K562 (cell line): ENCODE data around the gene EXTL1. TPM values are rescaled to one million over a fixed set of nuclear protein-coding genes. Genes with fewer than 3 reads are reported as not detected.

Source experiments
- ATAC-seq: fragments of 200-7000 bp; cut with Tn5 transposase; 3 replicates; pipeline ENCODE4 v1.9.1; 2020; ENCODE audit warnings: moderate library complexity
- BruUV-seq: library from RNA; stranded (reverse); fragments of 400-500 nt; replicated peaks from 2 replicates; lab custom pipeline; 2021; lab: Mats Ljungman, UMichigan
- CTCF ChIA-PET: fragments of 300-600 bp; formaldehyde crosslinking; extraction: SDS; loops from one replicate; lab custom pipeline; 2021; ENCODE audit warnings: low intra/inter-chr PET ratio; lab: Yijun Ruan, JAX
- POLR2A ChIA-PET: fragments of 300-600, 350-650 bp; sonication (Branson Sonifier 250); formaldehyde crosslinking; extraction: SDS; loops from one replicate; lab custom pipeline; 2021; ENCODE audit warnings: antibody characterized with exemption, inconsistent platforms; lab: Yijun Ruan, JAX
- DNase-seq, 4 experiments: peaks; one replicate each; pipeline versions ENCODE4 v3.0.0 to v3.0.0-alpha.2; 2011 to 2018; ENCODE audit warnings: low spot score in 3 of 4, mixed read lengths in 3 of 4; ENCODE audit errors: extremely low read depth in 1 of 4
- FAIRE-seq: peaks from 2 replicates; lab custom pipeline; 2011; peaks lifted over from hg19 to GRCh38; lab: Jason Lieb, UNC
- H2AFZ ChIP-seq: 2 replicates; pipeline ENCODE4 v1.6.0; 2011; ENCODE audit warnings: low read depth, low read length, control low read depth, inconsistent platforms
- H3K27ac ChIP-seq: fragments of 200-600 bp; 3 replicates; pipeline ENCODE4 v1.8.0; 2011; ENCODE audit warnings: low read depth, mild to moderate bottlenecking, control low read depth, inconsistent platforms, low read length, moderate library complexity, mixed read lengths; ENCODE audit errors: extremely low read depth
- H3K27me3 ChIP-seq, 2 experiments: fragments of 300-600 bp in 1 of 2; 2 replicates in 1 of 2; 3 replicates in 1 of 2; pipeline versions ENCODE4 v1.6.0 to v1.8.0; 2011; ENCODE audit warnings: inconsistent platforms in 2 of 2, low read length in 2 of 2, mild to moderate bottlenecking in 1 of 2, mixed read lengths in 1 of 2, moderate library complexity in 1 of 2; ENCODE audit not compliant: control insufficient read depth in 2 of 2, insufficient read depth in 2 of 2
- H3K36me3 ChIP-seq: fragments of 300-600 bp; 3 replicates; pipeline ENCODE4 v1.8.0; 2011; ENCODE audit warnings: mild to moderate bottlenecking, low read length, inconsistent platforms; ENCODE audit not compliant: control insufficient read depth, insufficient read depth
- H3K4me1 ChIP-seq, 2 experiments: fragments of 200-600 bp in 1 of 2; replicated peaks in 1 of 2; 2 replicates in 1 of 2; 3 replicates in 1 of 2; pipeline versions ENCODE4 v1.5.1 to v1.8.0; 2011; ENCODE audit warnings: inconsistent platforms in 2 of 2, low read length in 2 of 2, mild to moderate bottlenecking in 1 of 2, mixed read lengths in 1 of 2, moderate library complexity in 1 of 2; ENCODE audit not compliant: control insufficient read depth in 2 of 2, insufficient read depth in 2 of 2
- H3K4me2 ChIP-seq: 2 replicates; pipeline ENCODE4 v1.6.1; 2011; ENCODE audit warnings: low read length, control low read depth, inconsistent platforms, mixed read lengths; ENCODE audit not compliant: insufficient read depth
- H3K4me3 ChIP-seq: fragments of 200-600 bp; sonication (generic), shearing (Covaris generic); 2 replicates; pipeline ENCODE4 v1.5.1; 2016; ENCODE audit warnings: control low read depth, inconsistent platforms
- H3K79me2 ChIP-seq: fragments of 200-600 bp; 3 replicates; pipeline ENCODE4 v1.8.0; 2011; ENCODE audit warnings: low read length, inconsistent platforms; ENCODE audit not compliant: control insufficient read depth, insufficient read depth
- H3K9ac ChIP-seq, 2 experiments: 2 replicates each; pipeline versions ENCODE4 v1.6.0 to v1.6.1; 2011; ENCODE audit warnings: low read depth in 2 of 2, low read length in 2 of 2, control low read depth in 1 of 2, inconsistent platforms in 1 of 2, mild to moderate bottlenecking in 1 of 2, mixed read lengths in 1 of 2; ENCODE audit not compliant: insufficient read depth in 1 of 2
- H3K9me1 ChIP-seq: one replicate; pipeline ENCODE4 v1.6.0; 2011; ENCODE audit warnings: inconsistent platforms, mild to moderate bottlenecking, low read length, moderate library complexity; ENCODE audit not compliant: control insufficient read depth, insufficient read depth
- H3K9me3 ChIP-seq: replicated peaks from 2 replicates; pipeline ENCODE4 v1.5.1; 2011; ENCODE audit warnings: low read depth, low read length, inconsistent platforms; ENCODE audit not compliant: control insufficient read depth, insufficient read depth
- H4K20me1 ChIP-seq: replicated peaks from 2 replicates; pipeline ENCODE4 v1.6.1; 2011; ENCODE audit warnings: low read length, inconsistent platforms, mixed read lengths; ENCODE audit not compliant: control insufficient read depth, insufficient read depth
- ADNP ChIP-seq: fragments of 200-800 bp; sonication (Bioruptor generic); IDR thresholded peaks from 2 replicates; pipeline ENCODE4 v1.6.1; 2016; ENCODE audit warnings: missing genetic modification characterization, missing compliant biosample characterization
- ILK ChIP-seq: fragments of 450-650 bp; IDR thresholded peaks from 2 replicates; pipeline ENCODE4 v1.6.1; 2016; ENCODE audit warnings: missing genetic modification characterization, low read depth, mild to moderate bottlenecking, missing compliant biosample characterization, moderate library complexity, borderline replicate concordance
- STAT5A ChIP-seq: IDR thresholded peaks from 2 replicates; pipeline ENCODE4 v1.6.1; 2012; ENCODE audit warnings: low read length, inconsistent platforms, borderline replicate concordance
- TRIM25 ChIP-seq: fragments of 450-650 bp; IDR thresholded peaks from 2 replicates; pipeline ENCODE4 v1.7.0; 2016; ENCODE audit warnings: borderline replicate concordance
- ZNF512 ChIP-seq: IDR thresholded peaks from 2 replicates; pipeline ENCODE4 v1.6.1; 2016; ENCODE audit warnings: missing genetic modification characterization, missing compliant biosample characterization
- WGBS: fragments of 100-300 bp; shearing (Covaris generic); methylation state at CpG from one replicate; pipeline ENCODE4 v1.1.6; 2016; ENCODE audit warnings: low coverage, mixed read lengths; ENCODE audit not compliant: insufficient coverage; ENCODE audit errors: missing lambda C conversion rate; 5-methylcytosine and 5-hydroxymethylcytosine counted together
- in situ Hi-C: fragments of 300-500 bp; cut with MboI; formaldehyde crosslinking; loops from 4 replicates; pipeline ENCODE4 v1.15.0; 2018; ENCODE audit warnings: inconsistent platforms, mixed read lengths
- intact Hi-C: fragments of 100-400 bp; cut with micrococcal nuclease; formaldehyde crosslinking; loops from 2 replicates; pipeline ENCODE4 v1.14.2; 2022
- polyA plus RNA-seq, 8 experiments: library from polyadenylated mRNA; depleted of rRNA in 4 of 8; stranded (reverse) in 5 of 8; unstranded in 3 of 8; fragments of >200 nt; fragmentation: Nextera tagmentation in 2 of 8; fragmentation: Illumina TruSeq in 1 of 8; extraction: Ambion mirVana in 2 of 8; extraction: Trizol in 1 of 8; gene quantifications; 2 replicates each; pipeline versions ENCODE4 v1.2.1 to v1.2.3, GENCODE V29; 2011 to 2014; ENCODE audit warnings: inconsistent platforms in 1 of 8, missing spikeins in 1 of 8
- total RNA-seq, 7 experiments: library from RNA; depleted of rRNA in 6 of 7; stranded (reverse); fragments of >200 nt in 6 of 7; fragmentation: Illumina TruSeq in 2 of 7; extraction: Trizol in 2 of 7; gene quantifications; 2 replicates each; pipeline versions ENCODE4 v1.2.1 to v1.2.3, GENCODE V29; 2011 to 2021; ENCODE audit warnings: low replicate concordance in 1 of 7

The EXTL1 gene
- total and polyA plus RNA-seq, 9 of the 15 experiments (the other 6 are each of a cell fraction or from before 2014, with no cell fraction given), result 0.04 to 0.23 (median 0.08) TPM; not detected in 3

GRCh38 chr1:26003756-26004155 is 17.8 kb upstream of the EXTL1 start:
- Histone ChIP-seq H3K9me3 (no peaks in the 10 kb centered on the region), H3K9me1 (no peaks in the 10 kb centered on the region), H4K20me1 (no peaks in the 10 kb centered on the region), H2AFZ (no peak overlapping the region), H3K4me2 (no peak overlapping the region), H3K79me2 (no peaks in the 10 kb centered on the region), H3K9ac (no peak overlapping the region), H3K4me3 (no peak overlapping the region), H3K27me3 (no peaks in the 10 kb centered on the region), H3K27ac (no peak overlapping the region), H3K4me1 (peaks cover 24 to 30% of the 10 kb centered on the region in 2 experiments; a peak in 4 of 5 replicates), H3K36me3 (no peaks in the 10 kb centered on the region)
- 69% methylated on average over 2 of the region's 2 CpGs for WGBS
- TF ChIP-seq ADNP, result no peak
- TF ChIP-seq STAT5A, result no peak
- peak; percentile 75 for TF ChIP-seq ZNF512 (tag)
- no peak for TF ChIP-seq TRIM25
- no peak for TF ChIP-seq ILK
- DNase-seq (no peak), FAIRE-seq (no peak), ATAC-seq (no peak)
- ChIA-PET POLR2A (interaction anchor here (0.5 to 2.5 kb wide), 6 partner anchors 12 to 181 kb away, joined by 3 to 11 read pairs (median 8); no protein-coding TSS in a partner anchor), CTCF (no interaction called here)
- intact Hi-C loops (no loop called here), in situ Hi-C loops (loop anchor here (10.0 kb wide), 1 partner anchor 389 kb away; the partner anchor contains the start of gene MAN1C1)
- BruUV-seq, result no TSS peak
